K562 (cell line): ENCODE measurements around the gene THOC7.

Source experiments
- ATF4 ChIP-seq: fragments of 450-650 bp; formaldehyde crosslinking; IDR thresholded peaks from 2 replicates; pipeline ENCODE4 v1.4.0; 2022; ENCODE audit warnings: mild to moderate bottlenecking, moderate library complexity
- BCLAF1 ChIP-seq, 2 experiments: fragments of 450-650 bp in 1 of 2; IDR thresholded peaks; 2 replicates each; pipeline ENCODE4 v1.6.1; 2011 to 2017; ENCODE audit warnings: low read depth in 2 of 2, antibody characterized with exemption in 1 of 2, borderline replicate concordance in 1 of 2, low read length in 1 of 2, mild to moderate bottlenecking in 1 of 2, mixed read lengths in 1 of 2; ENCODE audit not compliant: control insufficient read depth in 1 of 2
- CTCF ChIP-seq, 3 experiments: IDR thresholded peaks in 2 of 3; conservative IDR thresholded peaks in 1 of 3; 2 replicates each; pipeline ENCODE4 v1.5.1; 2011 to 2012; ENCODE audit warnings: low read length in 3 of 3, mild to moderate bottlenecking in 3 of 3, control low read depth in 2 of 3, improper control_type of control experiment in 1 of 3, inconsistent platforms in 1 of 3, low read depth in 1 of 3, mixed read lengths in 1 of 3, moderate library complexity in 1 of 3; ENCODE audit not compliant: insufficient read depth in 2 of 3
- FOXA1 ChIP-seq: fragments of 450-650 bp; IDR thresholded peaks from 2 replicates; pipeline ENCODE4 v1.6.1; 2016; ENCODE audit warnings: mild to moderate bottlenecking, borderline replicate concordance
- FOXK2 ChIP-seq, 2 experiments: fragments of 450-650 bp; IDR thresholded peaks in 1 of 2; conservative IDR thresholded peaks in 1 of 2; 2 replicates each; pipeline ENCODE4 v1.6.1; 2016; ENCODE audit warnings: low read depth in 2 of 2, mild to moderate bottlenecking in 1 of 2
- HDGF ChIP-seq: fragments of 450-650 bp; IDR thresholded peaks from 2 replicates; pipeline ENCODE4 v1.6.1; 2016
- NR2C1 ChIP-seq, 2 experiments: fragments of 450-650 bp; IDR thresholded peaks; 2 replicates each; pipeline ENCODE4 v1.6.1; 2017; ENCODE audit warnings: mild to moderate bottlenecking in 2 of 2, antibody characterized with exemption in 1 of 2, inconsistent platforms in 1 of 2, missing compliant biosample characterization in 1 of 2, missing genetic modification characterization in 1 of 2
- POLR2A ChIP-seq: fragments of 450-650 bp; conservative IDR thresholded peaks from 2 replicates; pipeline ENCODE4 v1.6.1; 2016
- ZNF121 ChIP-seq: sonication (generic); formaldehyde crosslinking; conservative IDR thresholded peaks from 2 replicates; pipeline ENCODE4 v1.8.0; 2022; ENCODE audit warnings: missing genetic modification reagents
- ZNF311 ChIP-seq: fragments of 250-450 bp; sonication (Bioruptor Pico); IDR thresholded peaks from 2 replicates; pipeline ENCODE4 v1.4.0; 2020; ENCODE audit warnings: mild to moderate bottlenecking, moderate library complexity
- ZNF318 ChIP-seq, 2 experiments: fragments of 450-650 bp; IDR thresholded peaks; 2 replicates each; pipeline ENCODE4 v1.6.1; 2016; ENCODE audit warnings: mild to moderate bottlenecking in 2 of 2, borderline replicate concordance in 1 of 2, low read depth in 1 of 2, moderate library complexity in 1 of 2
- ZNF384 ChIP-seq: IDR thresholded peaks from 2 replicates; pipeline ENCODE4 v1.6.1; 2012; ENCODE audit warnings: low read depth, low read length, improper control_type of control experiment

- TF ChIP-seq CTCF (IDR thresholded peaks at IDR 0.05 in 2 of 3, conservative IDR thresholded peaks at IDR 0.05 in 1 of 3; ENCODE audit: insufficient read depth in 2 of 3, low read depth in 1 of 3, low read length in 3 of 3) (no peak), HDGF (no peak), FOXA1 (no peak), ZNF384 (no peak), BCLAF1 (IDR thresholded peaks at IDR 0.05; ENCODE audit: borderline replicate concordance in 1 of 2, control insufficient read depth in 1 of 2, low read depth in 2 of 2, low read length in 1 of 2) (no peak), NR2C1 (IDR thresholded peaks at IDR 0.05) (no peak), NR2C1 (tag; IDR thresholded peaks at IDR 0.05) (no peak), ATF4 (CRISPR knock-in tag) (no peak), ZNF318 (IDR thresholded peaks at IDR 0.05; ENCODE audit: borderline replicate concordance in 1 of 2, low read depth in 1 of 2) (no peak), FOXK2 (conservative IDR thresholded peaks at IDR 0.05 in 1 of 2, IDR thresholded peaks at IDR 0.05 in 1 of 2; ENCODE audit: low read depth in 2 of 2) (no peak), ZNF311 (no peak), POLR2A (no peak), ZNF121 (CRISPR knock-in tag) (no peak)
Observed at GRCh38 chr3:63875510-63875909, 11.9 kb upstream of the THOC7 start.
